Measurements from ENCODE around the gene ZNF385C. TPM values are rescaled to one million over a fixed set of nuclear protein-coding genes. Genes with fewer than 3 reads are reported as not detected.

The ZNF385C gene
- total and polyA plus RNA-seq, 2 of the 13 experiments (the other 11 are each of a cell fraction or from before 2014, with no cell fraction given) = 2.3 to 6.1 TPM

- TF ChIP-seq NFKB2 (CRISPR knock-in tag; IDR thresholded peaks at IDR 0.05; ENCODE audit: borderline replicate concordance) (no peak), ZHX1 (CRISPR knock-in tag; IDR thresholded peaks at IDR 0.05; ENCODE audit: low read depth) (no peak), REXO4 (CRISPR knock-in tag; IDR thresholded peaks at IDR 0.05; ENCODE audit: borderline replicate concordance) (no peak), CC2D1A (CRISPR knock-in tag; IDR thresholded peaks at IDR 0.05) (no peak), SMARCC2 (IDR thresholded peaks at IDR 0.05) (no peak), ELF1 (CRISPR knock-in tag; IDR thresholded peaks at IDR 0.05) (0 out of 2 replicates have a peak, but pooled peaks have one; percentile 12), ZNF740 (CRISPR knock-in tag; IDR thresholded peaks at IDR 0.05) (no peak), ZNF615 (CRISPR knock-in tag; IDR thresholded peaks at IDR 0.05; ENCODE audit: borderline replicate concordance) (no peak), FUBP1 (CRISPR knock-in tag; IDR thresholded peaks at IDR 0.05; ENCODE audit: borderline replicate concordance) (no peak), JUNB (CRISPR knock-in tag; IDR thresholded peaks at IDR 0.05; ENCODE audit: borderline replicate concordance) (no peak), ZNF83 (CRISPR knock-in tag; IDR thresholded peaks at IDR 0.05; ENCODE audit: borderline replicate concordance) (no peak), MED13 (CRISPR knock-in tag; IDR thresholded peaks at IDR 0.05) (no peak), CEBPG (CRISPR knock-in tag; IDR thresholded peaks at IDR 0.05) (peak; percentile 91), ARID5B (CRISPR knock-in tag; IDR thresholded peaks at IDR 0.05) (peak; percentile 87), ZNF138 (CRISPR knock-in tag; IDR thresholded peaks at IDR 0.05; ENCODE audit: low read depth) (no peak)
- TF ChIP-seq, protein P1, sequence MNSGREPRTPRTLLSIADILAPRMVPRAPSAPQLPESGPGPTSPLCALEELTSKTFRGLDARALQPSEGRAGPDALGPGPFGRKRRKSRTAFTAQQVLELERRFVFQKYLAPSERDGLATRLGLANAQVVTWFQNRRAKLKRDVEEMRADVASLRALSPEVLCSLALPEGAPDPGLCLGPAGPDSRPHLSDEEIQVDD (CRISPR knock-in tag; IDR thresholded peaks at IDR 0.05; ENCODE audit: borderline replicate concordance) = no peak
- TF ChIP-seq, protein P2, sequence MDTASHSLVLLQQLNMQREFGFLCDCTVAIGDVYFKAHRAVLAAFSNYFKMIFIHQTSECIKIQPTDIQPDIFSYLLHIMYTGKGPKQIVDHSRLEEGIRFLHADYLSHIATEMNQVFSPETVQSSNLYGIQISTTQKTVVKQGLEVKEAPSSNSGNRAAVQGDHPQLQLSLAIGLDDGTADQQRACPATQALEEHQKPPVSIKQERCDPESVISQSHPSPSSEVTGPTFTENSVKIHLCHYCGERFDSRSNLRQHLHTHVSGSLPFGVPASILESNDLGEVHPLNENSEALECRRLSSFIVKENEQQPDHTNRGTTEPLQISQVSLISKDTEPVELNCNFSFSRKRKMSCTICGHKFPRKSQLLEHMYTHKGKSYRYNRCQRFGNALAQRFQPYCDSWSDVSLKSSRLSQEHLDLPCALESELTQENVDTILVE (CRISPR knock-in tag; IDR thresholded peaks at IDR 0.05) = peak; percentile 69; the same call in 1 of the 2 replicates
These were observed 108.4 kb downstream of the ZNF385C start (continued) for GRCh38 chr17:41989702-41990419.
